H1 (cell line): ENCODE data around the gene C12orf42. TPM values are rescaled to one million over a fixed set of nuclear protein-coding genes. Genes with fewer than 3 reads are reported as not detected.

Source experiments
- ASH2L ChIP-seq: fragments of 200-600, 300-600 bp; sonication (generic); IDR thresholded peaks from one replicate; pipeline ENCODE4 v1.7.1; 2017; ENCODE audit warnings: low read length
- GTF2F1 ChIP-seq: IDR thresholded peaks from 2 replicates; pipeline ENCODE4 v1.6.1; 2012; ENCODE audit warnings: low read depth, low read length, improper control_type of control experiment, borderline replicate concordance
- JUN ChIP-seq: IDR thresholded peaks from 2 replicates; pipeline ENCODE4 v1.6.1; 2011; ENCODE audit warnings: low read depth, mild to moderate bottlenecking, improper control_type of control experiment, low read length
- MAX ChIP-seq: IDR thresholded peaks from 2 replicates; pipeline ENCODE4 v1.6.1; 2012; ENCODE audit warnings: inconsistent platforms
- POLR2AphosphoS5 ChIP-seq: IDR thresholded peaks from 2 replicates; pipeline ENCODE4 v1.6.1; 2011; ENCODE audit warnings: low read depth, low read length
- polyA plus RNA-seq, 7 experiments: library from polyadenylated mRNA; depleted of rRNA in 3 of 7; stranded (reverse) in 5 of 7; unstranded in 2 of 7; fragments of >200 nt in 5 of 7; fragments of 200-250 nt in 2 of 7; gene quantifications; 1 replicate in 5 of 7; 2 replicates in 1 of 7; 4 replicates in 1 of 7; pipeline versions ENCODE4 v1.2.1 to v1.2.3, GENCODE V29; 2011 to 2013; ENCODE audit warnings: missing spikeins in 2 of 7, mixed read lengths in 2 of 7
- total RNA-seq: library from RNA; stranded (reverse); fragmentation: NEBNext Ultra II Directional; extraction: Animal tissue kit (Norgen Biotek cat#: 25700); gene quantifications from 2 replicates; pipeline ENCODE4 v1.2.1, GENCODE V29; 2021

The C12orf42 gene
- total and polyA plus RNA-seq, 2 of the 8 experiments (the other 6 are each of a cell fraction or from before 2014, with no cell fraction given): 0.05 TPM; not detected in 1

- TF ChIP-seq GTF2F1: no peak
- no peak for TF ChIP-seq ASH2L
- TF ChIP-seq JUN: no peak
- no peak for TF ChIP-seq MAX
- TF ChIP-seq POLR2AphosphoS5: no peak
Measured at GRCh38 chr12:103441437-103442181, 54.2 kb downstream of the C12orf42 start (continued).
